HEK293 (cell line): ENCODE data around the gene CD300LF.

Experiments
- CTCF ChIA-PET: fragments of 350-600 bp; formaldehyde crosslinking; extraction: SDS; loops from one replicate; lab custom pipeline; 2021; ENCODE audit warnings: antibody characterized with exemption; lab: Yijun Ruan, JAX
- POLR2A ChIA-PET: fragments of 300-600 bp; formaldehyde crosslinking; extraction: SDS; loops from one replicate; lab custom pipeline; 2020; ENCODE audit warnings: antibody characterized with exemption, inconsistent platforms; lab: Yijun Ruan, JAX
- H3K27ac ChIP-seq: fragments of 200-500 bp; sonication (Bioruptor generic); 2 replicates; pipeline ENCODE4 v1.5.1; 2014; ENCODE audit warnings: low read depth, low read length, control low read depth, inconsistent platforms; ENCODE audit errors: extremely low read depth
- H3K36me3 ChIP-seq, 2 experiments: fragments of 200-500 bp in 1 of 2; sonication (Bioruptor generic) in 1 of 2; 1 replicate in 1 of 2; 2 replicates in 1 of 2; pipeline ENCODE4 v1.5.1; 2014 to 2017; ENCODE audit warnings: inconsistent platforms in 2 of 2, low read length in 2 of 2; ENCODE audit not compliant: control insufficient read depth in 2 of 2, insufficient read depth in 1 of 2
- H3K4me1 ChIP-seq: fragments of 200-500 bp; sonication (Bioruptor generic); 2 replicates; pipeline ENCODE4 v1.5.1; 2014; ENCODE audit warnings: mild to moderate bottlenecking, low read length, inconsistent platforms; ENCODE audit not compliant: control insufficient read depth, insufficient read depth
- H3K4me3 ChIP-seq: 2 replicates; pipeline ENCODE4 v1.5.1; 2011; ENCODE audit warnings: low read depth, mild to moderate bottlenecking, control low read depth, low read length, moderate library complexity
- H3K9me3 ChIP-seq: fragments of 200-500 bp; sonication (Bioruptor generic); 2 replicates; pipeline ENCODE4 v1.5.1; 2014; ENCODE audit warnings: low read depth, low read length, inconsistent platforms; ENCODE audit not compliant: control insufficient read depth, insufficient read depth
- CTCF ChIP-seq: fragments of 450-650 bp; formaldehyde crosslinking; IDR thresholded peaks from 2 replicates; pipeline ENCODE4 v1.5.1; 2016; ENCODE audit warnings: missing biosample characterization, missing genetic modification characterization
- ELK4 ChIP-seq: IDR thresholded peaks from 2 replicates; pipeline ENCODE4 v1.6.1; 2011; ENCODE audit warnings: mild to moderate bottlenecking, low read depth, low read length, borderline replicate concordance
- GLIS1 ChIP-seq: fragments of 450-650 bp; formaldehyde crosslinking; IDR thresholded peaks from 2 replicates; pipeline ENCODE4 v1.5.1; 2016; ENCODE audit warnings: missing biosample characterization, missing genetic modification characterization
- KLF17 ChIP-seq: fragments of 450-650 bp; formaldehyde crosslinking; IDR thresholded peaks from 2 replicates; pipeline ENCODE4 v1.5.1; 2016; ENCODE audit warnings: missing biosample characterization, missing genetic modification characterization
- RBAK ChIP-seq: fragments of 450-650 bp; formaldehyde crosslinking; IDR thresholded peaks from 2 replicates; pipeline ENCODE4 v1.5.1; 2016; ENCODE audit warnings: missing biosample characterization, missing genetic modification characterization
- SCRT2 ChIP-seq: fragments of 450-650 bp; formaldehyde crosslinking; IDR thresholded peaks from 2 replicates; pipeline ENCODE4 v1.5.1; 2016; ENCODE audit warnings: missing biosample characterization, missing genetic modification characterization
- ZBTB20 ChIP-seq: fragments of 450-650 bp; formaldehyde crosslinking; IDR thresholded peaks from 2 replicates; pipeline ENCODE4 v1.5.1; 2016; ENCODE audit warnings: missing biosample characterization, missing genetic modification characterization
- ZBTB26 ChIP-seq: fragments of 450-650 bp; formaldehyde crosslinking; optimal IDR thresholded peaks from 2 replicates; pipeline ENCODE3; 2016; ENCODE audit warnings: missing biosample characterization, mild to moderate bottlenecking, missing genetic modification characterization
- ZNF24 ChIP-seq: fragments of 450-650 bp; formaldehyde crosslinking; IDR thresholded peaks from 2 replicates; pipeline ENCODE4 v1.5.1; 2016; ENCODE audit warnings: missing biosample characterization, missing genetic modification characterization
- ZNF335 ChIP-seq: fragments of 450-650 bp; formaldehyde crosslinking; conservative IDR thresholded peaks from 2 replicates; pipeline ENCODE4 v1.5.1; 2016; ENCODE audit warnings: missing biosample characterization, missing genetic modification characterization
- ZNF394 ChIP-seq: fragments of 450-650 bp; formaldehyde crosslinking; IDR thresholded peaks from 2 replicates; pipeline ENCODE4 v1.5.1; 2016; ENCODE audit warnings: missing biosample characterization, missing genetic modification characterization, mild to moderate bottlenecking, moderate library complexity, borderline replicate concordance
- ZNF416 ChIP-seq: fragments of 450-650 bp; formaldehyde crosslinking; IDR thresholded peaks from 2 replicates; pipeline ENCODE4 v1.5.1; 2016; ENCODE audit warnings: missing biosample characterization, missing genetic modification characterization
- ZNF670 ChIP-seq: fragments of 450-650 bp; formaldehyde crosslinking; IDR thresholded peaks from 2 replicates; pipeline ENCODE4 v1.5.1; 2016; ENCODE audit warnings: missing biosample characterization, missing genetic modification characterization, low read depth
- ZNF76 ChIP-seq: fragments of 450-650 bp; formaldehyde crosslinking; IDR thresholded peaks from 2 replicates; pipeline ENCODE4; 2016; ENCODE audit warnings: low read depth, missing biosample characterization, missing genetic modification characterization, borderline replicate concordance
- TF ChIP-seq, protein P1 (sequence below): fragments of 450-650 bp; formaldehyde crosslinking; IDR thresholded peaks from 2 replicates; pipeline ENCODE4 v1.5.1; 2016; ENCODE audit warnings: missing biosample characterization, missing genetic modification characterization
- TF ChIP-seq, protein P2 (sequence below): fragments of 450-650 bp; formaldehyde crosslinking; IDR thresholded peaks from 2 replicates; pipeline ENCODE4 v1.5.1; 2016; ENCODE audit warnings: missing biosample characterization, missing genetic modification characterization, borderline replicate concordance

CD300LF gene

DNA sequence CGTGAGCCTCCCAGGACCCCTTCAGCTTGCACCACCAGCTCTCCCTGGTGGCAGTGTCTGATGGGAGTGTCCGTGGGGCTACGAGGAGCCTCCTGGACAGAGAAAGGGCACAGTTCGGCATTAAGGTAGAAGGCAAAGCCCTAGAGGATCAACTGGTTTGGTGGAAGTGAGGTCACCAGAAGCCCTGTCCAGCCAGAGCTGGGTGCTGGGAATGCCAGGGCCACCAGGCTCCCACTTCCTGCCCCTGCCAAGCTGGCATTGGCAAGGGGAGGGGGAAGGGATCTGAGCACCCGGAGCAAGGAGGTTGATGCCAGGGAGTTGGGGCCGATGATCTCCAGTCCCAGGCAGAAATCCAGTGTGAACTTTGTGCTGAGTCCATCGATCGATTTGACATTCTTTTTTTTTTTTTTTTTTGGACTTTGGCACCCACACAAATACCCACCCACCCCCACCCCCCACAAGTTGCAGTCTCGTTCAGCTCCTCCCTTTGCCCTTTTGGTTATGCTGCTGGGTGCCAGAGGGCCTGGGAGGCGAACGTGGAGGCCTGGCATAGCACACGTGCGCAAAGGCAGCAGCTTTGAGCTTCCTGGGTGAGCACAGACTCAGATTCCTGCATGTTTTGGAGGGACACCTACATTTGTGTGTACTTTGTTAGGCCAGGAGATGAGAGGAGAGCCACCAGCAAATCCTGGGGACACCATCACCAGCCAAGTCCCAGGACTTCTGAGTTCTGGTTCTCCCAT, 37.8 kb upstream of the CD300LF start:
- no peak overlapping the region for H3K4me3 ChIP-seq
- POLR2A ChIA-PET = interaction anchor here (1.3 to 1.9 kb wide), 7 partner anchors 8 to 123 kb away, joined by 4 to 22 read pairs (median 8); partner anchors contain the start of genes FDXR and NAT9

DNA sequence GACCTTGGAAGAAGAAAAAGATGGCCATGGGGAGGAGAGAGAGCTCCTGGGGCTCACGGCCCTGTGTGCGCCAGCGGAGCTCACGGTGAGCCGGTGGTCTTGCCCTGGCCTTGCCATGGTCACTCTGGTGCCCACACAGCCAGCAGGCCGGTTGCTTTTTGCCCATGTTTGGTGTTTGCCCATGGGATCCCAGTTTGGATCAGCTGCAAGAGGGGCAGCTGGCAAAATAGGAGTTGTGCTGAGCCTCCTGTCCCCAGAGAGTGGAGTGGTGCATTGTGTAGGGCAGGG, 37.3 kb upstream of the CD300LF start:
- Histone ChIP-seq H3K4me1 (peaks cover 7% of the 10 kb centered on the region), H3K9me3 (no peaks in the 10 kb centered on the region), H3K27ac (no peak overlapping the region), H3K36me3 (no peaks in the 10 kb centered on the region), H3K4me3 (peak overlapping the region; percentile 81)
- ChIA-PET CTCF (interaction anchor here (0.7 to 3.0 kb wide), 9 partner anchors 9 to 1000 kb away, joined by 3 to 13 read pairs (median 4); no protein-coding TSS in a partner anchor), POLR2A (interaction anchor here (1.1 to 1.9 kb wide), 8 partner anchors 9 to 123 kb away, joined by 3 to 22 read pairs (median 8); partner anchors contain the start of genes FDXR and NAT9)
- TF ChIP-seq ZBTB26 (tag by site-specific recombination) (no peak), ZNF670 (tag by site-specific recombination) (no peak), GLIS1 (tag by site-specific recombination) (0 out of 2 replicates have a peak, but pooled peaks have one; percentile 1), ELK4 (no peak), ZNF24 (no peak), KLF17 (no peak), ZNF76 (no peak), ZNF416 (no peak), ZNF335 (tag by site-specific recombination) (no peak), ZNF394 (tag by site-specific recombination) (no peak)
- TF ChIP-seq, protein P1, sequence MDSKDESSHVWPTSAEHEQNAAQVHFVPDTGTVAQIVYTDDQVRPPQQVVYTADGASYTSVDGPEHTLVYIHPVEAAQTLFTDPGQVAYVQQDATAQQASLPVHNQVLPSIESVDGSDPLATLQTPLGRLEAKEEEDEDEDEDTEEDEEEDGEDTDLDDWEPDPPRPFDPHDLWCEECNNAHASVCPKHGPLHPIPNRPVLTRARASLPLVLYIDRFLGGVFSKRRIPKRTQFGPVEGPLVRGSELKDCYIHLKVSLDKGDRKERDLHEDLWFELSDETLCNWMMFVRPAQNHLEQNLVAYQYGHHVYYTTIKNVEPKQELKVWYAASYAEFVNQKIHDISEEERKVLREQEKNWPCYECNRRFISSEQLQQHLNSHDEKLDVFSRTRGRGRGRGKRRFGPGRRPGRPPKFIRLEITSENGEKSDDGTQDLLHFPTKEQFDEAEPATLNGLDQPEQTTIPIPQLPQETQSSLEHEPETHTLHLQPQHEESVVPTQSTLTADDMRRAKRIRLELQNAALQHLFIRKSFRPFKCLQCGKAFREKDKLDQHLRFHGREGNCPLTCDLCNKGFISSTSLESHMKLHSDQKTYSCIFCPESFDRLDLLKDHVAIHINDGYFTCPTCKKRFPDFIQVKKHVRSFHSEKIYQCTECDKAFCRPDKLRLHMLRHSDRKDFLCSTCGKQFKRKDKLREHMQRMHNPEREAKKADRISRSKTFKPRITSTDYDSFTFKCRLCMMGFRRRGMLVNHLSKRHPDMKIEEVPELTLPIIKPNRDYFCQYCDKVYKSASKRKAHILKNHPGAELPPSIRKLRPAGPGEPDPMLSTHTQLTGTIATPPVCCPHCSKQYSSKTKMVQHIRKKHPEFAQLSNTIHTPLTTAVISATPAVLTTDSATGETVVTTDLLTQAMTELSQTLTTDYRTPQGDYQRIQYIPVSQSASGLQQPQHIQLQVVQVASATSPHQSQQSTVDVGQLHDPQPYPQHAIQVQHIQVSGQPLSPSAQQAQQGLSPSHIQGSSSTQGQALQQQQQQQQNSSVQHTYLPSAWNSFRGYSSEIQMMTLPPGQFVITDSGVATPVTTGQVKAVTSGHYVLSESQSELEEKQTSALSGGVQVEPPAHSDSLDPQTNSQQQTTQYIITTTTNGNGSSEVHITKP (tag by site-specific recombination) = peak; percentile 46; the same call in 1 of the 2 replicates
- TF ChIP-seq, protein P2, sequence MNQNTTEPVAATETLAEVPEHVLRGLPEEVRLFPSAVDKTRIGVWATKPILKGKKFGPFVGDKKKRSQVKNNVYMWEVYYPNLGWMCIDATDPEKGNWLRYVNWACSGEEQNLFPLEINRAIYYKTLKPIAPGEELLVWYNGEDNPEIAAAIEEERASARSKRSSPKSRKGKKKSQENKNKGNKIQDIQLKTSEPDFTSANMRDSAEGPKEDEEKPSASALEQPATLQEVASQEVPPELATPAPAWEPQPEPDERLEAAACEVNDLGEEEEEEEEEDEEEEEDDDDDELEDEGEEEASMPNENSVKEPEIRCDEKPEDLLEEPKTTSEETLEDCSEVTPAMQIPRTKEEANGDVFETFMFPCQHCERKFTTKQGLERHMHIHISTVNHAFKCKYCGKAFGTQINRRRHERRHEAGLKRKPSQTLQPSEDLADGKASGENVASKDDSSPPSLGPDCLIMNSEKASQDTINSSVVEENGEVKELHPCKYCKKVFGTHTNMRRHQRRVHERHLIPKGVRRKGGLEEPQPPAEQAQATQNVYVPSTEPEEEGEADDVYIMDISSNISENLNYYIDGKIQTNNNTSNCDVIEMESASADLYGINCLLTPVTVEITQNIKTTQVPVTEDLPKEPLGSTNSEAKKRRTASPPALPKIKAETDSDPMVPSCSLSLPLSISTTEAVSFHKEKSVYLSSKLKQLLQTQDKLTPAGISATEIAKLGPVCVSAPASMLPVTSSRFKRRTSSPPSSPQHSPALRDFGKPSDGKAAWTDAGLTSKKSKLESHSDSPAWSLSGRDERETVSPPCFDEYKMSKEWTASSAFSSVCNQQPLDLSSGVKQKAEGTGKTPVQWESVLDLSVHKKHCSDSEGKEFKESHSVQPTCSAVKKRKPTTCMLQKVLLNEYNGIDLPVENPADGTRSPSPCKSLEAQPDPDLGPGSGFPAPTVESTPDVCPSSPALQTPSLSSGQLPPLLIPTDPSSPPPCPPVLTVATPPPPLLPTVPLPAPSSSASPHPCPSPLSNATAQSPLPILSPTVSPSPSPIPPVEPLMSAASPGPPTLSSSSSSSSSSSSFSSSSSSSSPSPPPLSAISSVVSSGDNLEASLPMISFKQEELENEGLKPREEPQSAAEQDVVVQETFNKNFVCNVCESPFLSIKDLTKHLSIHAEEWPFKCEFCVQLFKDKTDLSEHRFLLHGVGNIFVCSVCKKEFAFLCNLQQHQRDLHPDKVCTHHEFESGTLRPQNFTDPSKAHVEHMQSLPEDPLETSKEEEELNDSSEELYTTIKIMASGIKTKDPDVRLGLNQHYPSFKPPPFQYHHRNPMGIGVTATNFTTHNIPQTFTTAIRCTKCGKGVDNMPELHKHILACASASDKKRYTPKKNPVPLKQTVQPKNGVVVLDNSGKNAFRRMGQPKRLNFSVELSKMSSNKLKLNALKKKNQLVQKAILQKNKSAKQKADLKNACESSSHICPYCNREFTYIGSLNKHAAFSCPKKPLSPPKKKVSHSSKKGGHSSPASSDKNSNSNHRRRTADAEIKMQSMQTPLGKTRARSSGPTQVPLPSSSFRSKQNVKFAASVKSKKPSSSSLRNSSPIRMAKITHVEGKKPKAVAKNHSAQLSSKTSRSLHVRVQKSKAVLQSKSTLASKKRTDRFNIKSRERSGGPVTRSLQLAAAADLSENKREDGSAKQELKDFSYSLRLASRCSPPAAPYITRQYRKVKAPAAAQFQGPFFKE (tag by site-specific recombination) = no peak

More for the DNA sequence above, 37.8 kb upstream of the CD300LF start:
- Histone ChIP-seq H3K9me3 (no peaks in the 10 kb centered on the region), H3K27ac (no peak overlapping the region), H3K4me1 (peaks cover 7% of the 10 kb centered on the region), H3K36me3 (no peaks in the 10 kb centered on the region)
- CTCF ChIA-PET = interaction anchor here (0.8 to 3.0 kb wide), 8 partner anchors 8 to 112 kb away, joined by 3 to 13 read pairs (median 5); no protein-coding TSS in a partner anchor
- TF ChIP-seq RBAK (no peak), SCRT2 (tag by site-specific recombination) (0 out of 2 replicates have a peak, but pooled peaks have one; percentile 15), CTCF (0 out of 2 replicates have a peak, but pooled peaks have one; percentile 39), ZBTB20 (tag by site-specific recombination) (no peak)
